Right lobe of liver (tissue), 4 donors: ENCODE data around the gene ANKRD27.

ENCODE experiments used
- POLR2A ChIP-seq: fragments of 450-650 bp; IDR thresholded peaks from one replicate; pipeline ENCODE4 v1.6.1; 2017; ENCODE audit warnings: antibody characterized with exemption, mild to moderate bottlenecking
- TF ChIP-seq, protein P1 (sequence below), 4 donors: fragments of 200-600 bp in 3 of 4; fragments of 450-650 bp in 1 of 4; IDR thresholded peaks; one replicate each; pipeline versions ENCODE4 v1.5.1 to v1.8.0; 2016 to 2022; ENCODE audit warnings: antibody characterized with exemption in 4 of 4, mild to moderate bottlenecking in 2 of 4
- donor health status: DM: no; HTN: no; CAD: no.
- donor health status: DM: no; HTN: no; CAD: no.
- donor health status: DM: no; HTN: yes; CAD: no.

DNA sequence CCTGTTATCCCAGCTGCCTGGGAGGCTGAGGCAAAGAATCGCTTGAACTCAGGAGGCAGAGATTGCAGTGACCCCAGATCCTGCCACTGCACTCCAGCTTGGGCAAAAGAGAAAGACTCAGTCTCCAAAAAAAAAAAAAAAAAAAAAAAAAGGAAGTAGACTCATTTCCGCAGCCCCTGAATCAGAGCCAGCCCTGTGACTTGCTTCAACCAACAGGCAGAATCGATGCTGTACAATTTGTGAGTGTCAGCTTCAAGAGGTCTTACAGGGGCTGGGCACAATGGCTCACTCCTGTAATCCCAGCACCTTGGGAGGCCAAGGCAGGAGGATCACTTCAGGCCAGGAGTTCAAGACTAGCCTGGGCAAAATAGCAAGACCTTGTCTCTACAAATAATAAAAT is 12.8 kb downstream of the ANKRD27 start:
- TF ChIP-seq, protein P1, sequence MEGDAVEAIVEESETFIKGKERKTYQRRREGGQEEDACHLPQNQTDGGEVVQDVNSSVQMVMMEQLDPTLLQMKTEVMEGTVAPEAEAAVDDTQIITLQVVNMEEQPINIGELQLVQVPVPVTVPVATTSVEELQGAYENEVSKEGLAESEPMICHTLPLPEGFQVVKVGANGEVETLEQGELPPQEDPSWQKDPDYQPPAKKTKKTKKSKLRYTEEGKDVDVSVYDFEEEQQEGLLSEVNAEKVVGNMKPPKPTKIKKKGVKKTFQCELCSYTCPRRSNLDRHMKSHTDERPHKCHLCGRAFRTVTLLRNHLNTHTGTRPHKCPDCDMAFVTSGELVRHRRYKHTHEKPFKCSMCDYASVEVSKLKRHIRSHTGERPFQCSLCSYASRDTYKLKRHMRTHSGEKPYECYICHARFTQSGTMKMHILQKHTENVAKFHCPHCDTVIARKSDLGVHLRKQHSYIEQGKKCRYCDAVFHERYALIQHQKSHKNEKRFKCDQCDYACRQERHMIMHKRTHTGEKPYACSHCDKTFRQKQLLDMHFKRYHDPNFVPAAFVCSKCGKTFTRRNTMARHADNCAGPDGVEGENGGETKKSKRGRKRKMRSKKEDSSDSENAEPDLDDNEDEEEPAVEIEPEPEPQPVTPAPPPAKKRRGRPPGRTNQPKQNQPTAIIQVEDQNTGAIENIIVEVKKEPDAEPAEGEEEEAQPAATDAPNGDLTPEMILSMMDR (IDR thresholded peaks at IDR 0.05): no peak
- no peak for TF ChIP-seq POLR2A
